ENCODE results near the gene OARD1. TPM values are rescaled to one million over a fixed set of nuclear protein-coding genes. Genes with fewer than 3 reads are reported as not detected.

OARD1 gene
- polyA plus RNA-seq, 1 of the 3 experiments (the other 2 are of a cell fraction): 5.6 TPM

DNA sequence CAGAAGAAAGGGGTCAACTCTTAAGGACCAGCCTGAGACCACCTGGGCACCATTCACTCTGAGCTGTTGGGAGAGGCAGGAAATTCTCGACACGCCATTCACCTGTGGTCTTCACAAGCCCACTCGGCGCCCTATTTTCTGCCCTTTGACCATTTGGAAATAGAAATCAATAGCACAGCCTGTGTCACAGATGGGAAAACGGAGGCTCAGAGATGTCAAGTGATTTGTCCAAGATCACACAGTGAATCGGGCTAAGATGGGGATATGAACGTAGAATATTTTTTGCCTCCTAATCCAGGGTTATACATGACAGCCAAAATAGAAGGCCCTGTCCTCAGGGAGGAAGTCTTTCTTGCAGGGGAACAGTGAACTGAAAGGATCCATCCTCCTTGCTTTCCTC, 22.2 kb downstream of the OARD1 start:
- no peaks in the 10 kb centered on the region for H3K27me3 ChIP-seq (ENCODE audit: insufficient read depth)
- H4K20me1 ChIP-seq (ENCODE audit: insufficient read depth): no peaks in the 10 kb centered on the region
- no peaks in the 10 kb centered on the region for H3K79me2 ChIP-seq (ENCODE audit: insufficient read depth)
- H3K9me2 ChIP-seq: no peaks in the 10 kb centered on the region
- H2AFZ ChIP-seq (ENCODE audit: low read depth): no peak overlapping the region
- H3K9me3 ChIP-seq: no peaks in the 10 kb centered on the region
- WGBS (ENCODE audit: low lambda C conversion rate): 81% methylated on average over 7 of the region's 7 CpGs
- POLR2A ChIA-PET: no interaction called here
- H3K4me3 ChIP-seq (ENCODE audit: low read depth in 2 of 2, low read length in 1 of 2): no peak overlapping the region
- H3F3A ChIP-seq (replicated peaks; ENCODE audit: insufficient read depth): no peaks in the 10 kb centered on the region
- no peak overlapping the region for H3K27ac ChIP-seq (ENCODE audit: low read depth in 2 of 2, low read length in 1 of 2)
- H3K4me1 ChIP-seq (ENCODE audit: control insufficient read depth in 1 of 2, insufficient read depth in 2 of 2, low read depth in 1 of 2, low read length in 1 of 2): peaks cover 0 to 4% of the 10 kb centered on the region in 2 experiments; a peak in 1 of 4 replicates
- no peak for DNase-seq
- no peak overlapping the region for H3K9ac ChIP-seq
- CTCF ChIA-PET: interaction anchor here (2.7 kb wide), 1 partner anchor 13 kb away, joined by 10 read pairs; no protein-coding TSS in a partner anchor
- H3K36me3 ChIP-seq (replicated peaks in 1 of 2; ENCODE audit: control insufficient read depth in 1 of 2, insufficient read depth in 2 of 2, low read length in 1 of 2): no peaks in the 10 kb centered on the region
- no peak for TF ChIP-seq FOSL2 (IDR thresholded peaks at IDR 0.05; ENCODE audit: borderline replicate concordance, low read depth)
- no peak for TF ChIP-seq NFIC (IDR thresholded peaks at IDR 0.05; ENCODE audit: borderline replicate concordance)
- TF ChIP-seq MXI1 (IDR thresholded peaks at IDR 0.05; ENCODE audit: low read depth, low read length): no peak
- TF ChIP-seq USF1 (IDR thresholded peaks at IDR 0.05; ENCODE audit: borderline replicate concordance, low read depth): no peak
- no peak for TF ChIP-seq SIN3A (IDR thresholded peaks at IDR 0.05; ENCODE audit: borderline replicate concordance, low read depth, low read length)
- no peak for TF ChIP-seq ELF1 (IDR thresholded peaks at IDR 0.05)
- TF ChIP-seq, protein P1, sequence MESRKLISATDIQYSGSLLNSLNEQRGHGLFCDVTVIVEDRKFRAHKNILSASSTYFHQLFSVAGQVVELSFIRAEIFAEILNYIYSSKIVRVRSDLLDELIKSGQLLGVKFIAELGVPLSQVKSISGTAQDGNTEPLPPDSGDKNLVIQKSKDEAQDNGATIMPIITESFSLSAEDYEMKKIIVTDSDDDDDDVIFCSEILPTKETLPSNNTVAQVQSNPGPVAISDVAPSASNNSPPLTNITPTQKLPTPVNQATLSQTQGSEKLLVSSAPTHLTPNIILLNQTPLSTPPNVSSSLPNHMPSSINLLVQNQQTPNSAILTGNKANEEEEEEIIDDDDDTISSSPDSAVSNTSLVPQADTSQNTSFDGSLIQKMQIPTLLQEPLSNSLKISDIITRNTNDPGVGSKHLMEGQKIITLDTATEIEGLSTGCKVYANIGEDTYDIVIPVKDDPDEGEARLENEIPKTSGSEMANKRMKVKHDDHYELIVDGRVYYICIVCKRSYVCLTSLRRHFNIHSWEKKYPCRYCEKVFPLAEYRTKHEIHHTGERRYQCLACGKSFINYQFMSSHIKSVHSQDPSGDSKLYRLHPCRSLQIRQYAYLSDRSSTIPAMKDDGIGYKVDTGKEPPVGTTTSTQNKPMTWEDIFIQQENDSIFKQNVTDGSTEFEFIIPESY (IDR thresholded peaks at IDR 0.05; ENCODE audit: borderline replicate concordance, low read depth): no peak
- TF ChIP-seq, protein P2, sequence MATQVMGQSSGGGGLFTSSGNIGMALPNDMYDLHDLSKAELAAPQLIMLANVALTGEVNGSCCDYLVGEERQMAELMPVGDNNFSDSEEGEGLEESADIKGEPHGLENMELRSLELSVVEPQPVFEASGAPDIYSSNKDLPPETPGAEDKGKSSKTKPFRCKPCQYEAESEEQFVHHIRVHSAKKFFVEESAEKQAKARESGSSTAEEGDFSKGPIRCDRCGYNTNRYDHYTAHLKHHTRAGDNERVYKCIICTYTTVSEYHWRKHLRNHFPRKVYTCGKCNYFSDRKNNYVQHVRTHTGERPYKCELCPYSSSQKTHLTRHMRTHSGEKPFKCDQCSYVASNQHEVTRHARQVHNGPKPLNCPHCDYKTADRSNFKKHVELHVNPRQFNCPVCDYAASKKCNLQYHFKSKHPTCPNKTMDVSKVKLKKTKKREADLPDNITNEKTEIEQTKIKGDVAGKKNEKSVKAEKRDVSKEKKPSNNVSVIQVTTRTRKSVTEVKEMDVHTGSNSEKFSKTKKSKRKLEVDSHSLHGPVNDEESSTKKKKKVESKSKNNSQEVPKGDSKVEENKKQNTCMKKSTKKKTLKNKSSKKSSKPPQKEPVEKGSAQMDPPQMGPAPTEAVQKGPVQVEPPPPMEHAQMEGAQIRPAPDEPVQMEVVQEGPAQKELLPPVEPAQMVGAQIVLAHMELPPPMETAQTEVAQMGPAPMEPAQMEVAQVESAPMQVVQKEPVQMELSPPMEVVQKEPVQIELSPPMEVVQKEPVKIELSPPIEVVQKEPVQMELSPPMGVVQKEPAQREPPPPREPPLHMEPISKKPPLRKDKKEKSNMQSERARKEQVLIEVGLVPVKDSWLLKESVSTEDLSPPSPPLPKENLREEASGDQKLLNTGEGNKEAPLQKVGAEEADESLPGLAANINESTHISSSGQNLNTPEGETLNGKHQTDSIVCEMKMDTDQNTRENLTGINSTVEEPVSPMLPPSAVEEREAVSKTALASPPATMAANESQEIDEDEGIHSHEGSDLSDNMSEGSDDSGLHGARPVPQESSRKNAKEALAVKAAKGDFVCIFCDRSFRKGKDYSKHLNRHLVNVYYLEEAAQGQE (IDR thresholded peaks at IDR 0.05; ENCODE audit: low read depth, low read length): no peak
- TF ChIP-seq RCOR1 (IDR thresholded peaks at IDR 0.05; ENCODE audit: low read length): no peak
- no peak for TF ChIP-seq NRF1 (IDR thresholded peaks at IDR 0.05; ENCODE audit: low read depth, low read length)
- no peak for TF ChIP-seq RFX5 (IDR thresholded peaks at IDR 0.05; ENCODE audit: low read length)
- H3K4me2 ChIP-seq: no peak overlapping the region

GRCh38 chr6:41049521-41049920, 22.6 kb downstream of the OARD1 start:
- Histone ChIP-seq H3K9me2 (no peaks in the 10 kb centered on the region), H3K9ac (no peak overlapping the region), H3K36me3 (replicated peaks in 1 of 2; ENCODE audit: control insufficient read depth in 1 of 2, insufficient read depth in 2 of 2, low read length in 1 of 2) (no peaks in the 10 kb centered on the region), H3F3A (replicated peaks; ENCODE audit: insufficient read depth) (no peaks in the 10 kb centered on the region), H3K27ac (ENCODE audit: low read depth in 2 of 2, low read length in 1 of 2) (no peak overlapping the region), H3K4me1 (ENCODE audit: control insufficient read depth in 1 of 2, insufficient read depth in 2 of 2, low read depth in 1 of 2, low read length in 1 of 2) (peaks cover 0 to 4% of the 10 kb centered on the region in 2 experiments; a peak in 1 of 4 replicates), H3K9me3 (no peaks in the 10 kb centered on the region), H3K4me2 (no peak overlapping the region), H3K27me3 (ENCODE audit: insufficient read depth) (no peaks in the 10 kb centered on the region), H3K79me2 (ENCODE audit: insufficient read depth) (no peaks in the 10 kb centered on the region), H3K4me3 (ENCODE audit: low read depth in 2 of 2, low read length in 1 of 2) (no peak overlapping the region), H4K20me1 (ENCODE audit: insufficient read depth) (no peaks in the 10 kb centered on the region), H2AFZ (ENCODE audit: low read depth) (no peak overlapping the region)
- ChIA-PET CTCF (interaction anchor here (2.4 to 2.7 kb wide), 2 partner anchors 13 to 22 kb away, joined by 10 read pairs; no protein-coding TSS in a partner anchor), POLR2A (no interaction called here)
- WGBS (ENCODE audit: low lambda C conversion rate): 94% methylated on average over 1 of the region's 1 CpG
- DNase-seq: no peak
- TF ChIP-seq ELF1 (IDR thresholded peaks at IDR 0.05) (no peak), CTCF (IDR thresholded peaks at IDR 0.05) (no peak), POLR2AphosphoS5 (IDR thresholded peaks at IDR 0.05; ENCODE audit: low read depth, low read length) (no peak), TCF12 (IDR thresholded peaks at IDR 0.05) (no peak), MAX (IDR thresholded peaks at IDR 0.05; ENCODE audit: low read depth) (no peak), MEF2A (IDR thresholded peaks at IDR 0.05; ENCODE audit: borderline replicate concordance, low read depth) (no peak), FOXM1 (IDR thresholded peaks at IDR 0.05; ENCODE audit: low read depth) (no peak), MXI1 (IDR thresholded peaks at IDR 0.05; ENCODE audit: low read depth, low read length) (no peak)
- TF ChIP-seq, protein P1 (IDR thresholded peaks at IDR 0.05; ENCODE audit: borderline replicate concordance, low read depth): no peak
